Transverse colon (tissue), 4 donors: Measurements from ENCODE around the gene GPR26.

Experiments
- POLR2A ChIP-seq: fragments of 450-650 bp; IDR thresholded peaks from one replicate; pipeline ENCODE4 v1.6.1; 2016; ENCODE audit warnings: antibody characterized with exemption, mild to moderate bottlenecking, moderate library complexity
- POLR2AphosphoS5 ChIP-seq, 3 donors: sonication (generic); formaldehyde crosslinking; IDR thresholded peaks; one replicate each; pipeline ENCODE4 v1.6.1; 2016; ENCODE audit warnings: antibody characterized with exemption in 3 of 3
- TF ChIP-seq, protein P1 (sequence below), 5 experiments: fragments of 200-600 bp in 3 of 5; fragments of 450-650 bp in 2 of 5; sonication (generic) in 3 of 5; IDR thresholded peaks; 1 replicate in 2 of 5; 2 replicates in 3 of 5; pipeline ENCODE4 v1.5.1; 2016 to 2017; ENCODE audit warnings: antibody characterized with exemption in 5 of 5, inconsistent platforms in 3 of 5, mild to moderate bottlenecking in 2 of 5, moderate library complexity in 1 of 5

DNA sequence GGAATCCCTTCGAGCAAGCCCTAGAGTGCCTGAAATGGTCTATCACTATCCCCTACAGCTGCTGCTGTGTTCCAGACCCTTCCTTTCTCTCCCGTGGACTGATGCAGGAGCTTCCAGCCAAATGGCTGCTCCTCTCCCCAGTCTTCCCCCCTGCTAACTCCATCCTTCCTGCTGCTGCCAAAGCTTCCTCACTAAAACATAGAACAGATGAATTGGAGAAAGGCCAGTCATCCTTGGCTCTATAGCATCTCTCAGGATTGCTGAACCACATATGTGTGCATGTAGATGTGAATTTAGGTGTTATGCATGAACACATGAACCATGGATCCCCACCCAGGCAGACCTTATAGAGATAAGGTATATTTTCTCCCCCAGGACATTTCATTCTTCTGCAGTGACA is 60.7 kb downstream of the GPR26 start:
- TF ChIP-seq POLR2A (no peak), POLR2AphosphoS5 (IDR thresholded peaks at IDR 0.05) (no peak)
- TF ChIP-seq, protein P1, sequence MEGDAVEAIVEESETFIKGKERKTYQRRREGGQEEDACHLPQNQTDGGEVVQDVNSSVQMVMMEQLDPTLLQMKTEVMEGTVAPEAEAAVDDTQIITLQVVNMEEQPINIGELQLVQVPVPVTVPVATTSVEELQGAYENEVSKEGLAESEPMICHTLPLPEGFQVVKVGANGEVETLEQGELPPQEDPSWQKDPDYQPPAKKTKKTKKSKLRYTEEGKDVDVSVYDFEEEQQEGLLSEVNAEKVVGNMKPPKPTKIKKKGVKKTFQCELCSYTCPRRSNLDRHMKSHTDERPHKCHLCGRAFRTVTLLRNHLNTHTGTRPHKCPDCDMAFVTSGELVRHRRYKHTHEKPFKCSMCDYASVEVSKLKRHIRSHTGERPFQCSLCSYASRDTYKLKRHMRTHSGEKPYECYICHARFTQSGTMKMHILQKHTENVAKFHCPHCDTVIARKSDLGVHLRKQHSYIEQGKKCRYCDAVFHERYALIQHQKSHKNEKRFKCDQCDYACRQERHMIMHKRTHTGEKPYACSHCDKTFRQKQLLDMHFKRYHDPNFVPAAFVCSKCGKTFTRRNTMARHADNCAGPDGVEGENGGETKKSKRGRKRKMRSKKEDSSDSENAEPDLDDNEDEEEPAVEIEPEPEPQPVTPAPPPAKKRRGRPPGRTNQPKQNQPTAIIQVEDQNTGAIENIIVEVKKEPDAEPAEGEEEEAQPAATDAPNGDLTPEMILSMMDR (IDR thresholded peaks at IDR 0.05) = no peak
